Nephron (organoid): ENCODE data around the gene CMC2.

Source experiments
- H3K27ac Mint-ChIP-seq, 3 experiments: 2 replicates each; pipeline ENCODE4 v1.8.0; 2020; ENCODE audit warnings: mixed read lengths in 3 of 3, mild to moderate bottlenecking in 2 of 3, moderate library complexity in 1 of 3
- H3K27me3 Mint-ChIP-seq: 2 replicates; pipeline ENCODE4 v1.8.0; 2021; ENCODE audit warnings: low read depth, mild to moderate bottlenecking, moderate library complexity, mixed read lengths
- H3K36me3 Mint-ChIP-seq: 2 replicates; pipeline ENCODE4 v1.8.0; 2020; ENCODE audit warnings: low read depth, mixed read lengths
- H3K4me1 Mint-ChIP-seq: 2 replicates; pipeline ENCODE4 v1.8.0; 2020; ENCODE audit warnings: mixed read lengths
- H3K4me3 Mint-ChIP-seq, 3 experiments: 2 replicates each; pipeline ENCODE4 v1.8.0; 2020; ENCODE audit warnings: mild to moderate bottlenecking in 3 of 3, mixed read lengths in 3 of 3, moderate library complexity in 2 of 3
- H3K9me3 Mint-ChIP-seq: 2 replicates; pipeline ENCODE4 v1.8.0; 2020; ENCODE audit warnings: mixed read lengths
- CTCF ChIP-seq, 3 experiments: fragments of 200-600 bp; sonication (generic); IDR thresholded peaks; one replicate each; pipeline ENCODE4 v1.5.0; 2021; ENCODE audit warnings: antibody characterized with exemption in 3 of 3; ENCODE audit not compliant: unreplicated experiment in 3 of 3

CMC2 gene

GRCh38 chr16:81006813-81007695, at the start of gene CMC2, which contains the start of gene CENPN:
TSS of gene CMC2 (minus strand) at chr16:81006885. CDS start at chr16:80997394, 9,491 bp downstream.
TSS of gene CENPN (plus strand) at chr16:81007214. CDS start at chr16:81011940, 4,726 bp downstream.
- Mint-ChIP-seq H3K4me3 (peak within 1 kb of the TSS; percentile 96 to 99 (median 99)), H3K27me3 (no peaks in the 10 kb centered on the region)

GRCh38 chr16:81053761-81054160, 47.1 kb upstream of the CMC2 start:
- Mint-ChIP-seq H3K4me1 (no peaks in the 10 kb centered on the region), H3K27ac (peak overlapping the region in 1 of 3 experiments; percentile 22), H3K9me3 (peaks cover 12% of the 10 kb centered on the region), H3K27me3 (no peaks in the 10 kb centered on the region), H3K36me3 (peaks cover 14% of the 10 kb centered on the region), H3K4me3 (no peak overlapping the region)
- no peak for TF ChIP-seq CTCF (IDR thresholded peaks at IDR 0.05; ENCODE audit: unreplicated experiment in 3 of 3)

More at GRCh38 chr16:81006813-81007695, at the start of gene CMC2, which contains the start of gene CENPN:
- H3K9me3 Mint-ChIP-seq = no peaks in the 10 kb centered on the region
- peak within 1 kb of the TSS; percentile 100 for H3K27ac Mint-ChIP-seq
- H3K36me3 Mint-ChIP-seq = peaks cover 4% of the 10 kb centered on the region
- TF ChIP-seq CTCF (IDR thresholded peaks at IDR 0.05; ENCODE audit: unreplicated experiment in 3 of 3) = no peak
- peaks cover 18% of the 10 kb centered on the region for H3K4me1 Mint-ChIP-seq

- no peaks in the 10 kb centered on the region for H3K27me3 Mint-ChIP-seq
- H3K4me3 Mint-ChIP-seq = no peak overlapping the region
- H3K9me3 Mint-ChIP-seq = peaks cover 3% of the 10 kb centered on the region
- no peak overlapping the region for H3K27ac Mint-ChIP-seq
- peaks cover 11% of the 10 kb centered on the region for H3K4me1 Mint-ChIP-seq
- peaks cover 79% of the 10 kb centered on the region for H3K36me3 Mint-ChIP-seq
- TF ChIP-seq CTCF (IDR thresholded peaks at IDR 0.05; ENCODE audit: unreplicated experiment in 3 of 3) = no peak
These were observed 36.1 kb upstream of the CMC2 start for GRCh38 chr16:81042821-81043220.

- H3K27me3 Mint-ChIP-seq = no peaks in the 10 kb centered on the region
- peaks cover 19% of the 10 kb centered on the region for H3K4me1 Mint-ChIP-seq
- TF ChIP-seq CTCF (IDR thresholded peaks at IDR 0.05; ENCODE audit: unreplicated experiment in 3 of 3) = no peak
These were observed 35.0 kb upstream of the CMC2 start for GRCh38 chr16:81041696-81042095.

GRCh38 chr16:81040842-81041241, 34.2 kb upstream of the CMC2 start:
- Mint-ChIP-seq H3K27me3 (no peaks in the 10 kb centered on the region), H3K9me3 (no peaks in the 10 kb centered on the region), H3K4me1 (peaks cover 22% of the 10 kb centered on the region), H3K27ac (no peak overlapping the region), H3K4me3 (no peak overlapping the region), H3K36me3 (peaks cover 71% of the 10 kb centered on the region)
- no peak for TF ChIP-seq CTCF (IDR thresholded peaks at IDR 0.05; ENCODE audit: unreplicated experiment in 3 of 3)

More at GRCh38 chr16:81041696-81042095, 35.0 kb upstream of the CMC2 start:
- no peak overlapping the region for H3K27ac Mint-ChIP-seq
- H3K4me3 Mint-ChIP-seq = no peak overlapping the region
- no peaks in the 10 kb centered on the region for H3K9me3 Mint-ChIP-seq
- H3K36me3 Mint-ChIP-seq = peaks cover 77% of the 10 kb centered on the region
